Thyroid gland (tissue), 4 donors: ENCODE measurements around the gene P3R3URF.
A peak's percentile ranks its signal among the peaks of the same experiment; 100 is the strongest.

Source experiments
- POLR2A ChIP-seq, 2 donors: fragments of 450-650 bp; IDR thresholded peaks; one replicate each; pipeline ENCODE4 v1.6.1; 2017; ENCODE audit warnings: antibody characterized with exemption in 2 of 2, mild to moderate bottlenecking in 2 of 2, moderate library complexity in 1 of 2
- TF ChIP-seq, protein P1 (sequence below), 6 experiments: fragments of 200-600 bp in 3 of 6; fragments of 450-650 bp in 3 of 6; sonication (generic) in 3 of 6; IDR thresholded peaks; one replicate each; pipeline ENCODE4 v1.5.1; 2016 to 2019; ENCODE audit warnings: antibody characterized with exemption in 6 of 6, mild to moderate bottlenecking in 2 of 6, inconsistent platforms in 1 of 6, moderate library complexity in 1 of 6

DNA sequence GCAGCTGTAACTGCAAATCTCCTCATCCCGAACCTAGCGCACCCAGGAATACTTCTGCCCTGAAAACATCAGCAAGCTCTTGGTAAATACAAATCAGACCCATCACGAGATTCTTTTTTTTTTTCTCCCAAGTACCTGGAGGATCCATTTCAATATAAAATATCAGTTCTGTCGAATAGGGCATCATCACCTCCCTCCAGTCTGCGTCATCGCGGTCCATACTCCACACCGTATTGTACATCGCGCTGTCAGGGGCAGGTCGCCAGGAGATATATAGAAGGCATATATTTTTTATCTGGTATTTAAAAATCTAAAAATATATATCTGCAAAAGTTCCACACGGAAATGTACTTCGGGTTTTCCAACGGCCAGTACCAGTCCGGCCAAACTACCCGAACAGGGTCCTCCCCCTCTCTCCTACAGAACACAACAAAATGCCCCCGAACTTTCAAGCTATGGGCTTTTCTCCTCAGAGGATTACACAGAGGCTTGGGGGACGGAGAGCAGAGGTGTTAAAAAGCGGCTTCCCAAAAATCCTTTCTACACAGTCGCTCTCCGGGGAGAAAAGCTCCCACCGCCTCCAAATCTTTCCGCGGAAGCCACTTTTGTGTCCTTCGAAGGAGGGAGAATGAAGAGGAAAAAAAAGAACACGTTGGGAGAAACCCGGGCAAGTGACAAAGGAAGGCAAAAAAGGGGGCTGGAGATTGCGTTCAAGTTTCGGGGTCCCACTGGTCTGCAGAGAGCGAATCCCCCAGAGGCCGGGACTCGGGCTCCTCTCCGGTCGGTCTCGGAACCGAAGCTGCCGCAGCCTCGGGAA is 44.4 kb downstream of the P3R3URF start:
- TF ChIP-seq, protein P1, sequence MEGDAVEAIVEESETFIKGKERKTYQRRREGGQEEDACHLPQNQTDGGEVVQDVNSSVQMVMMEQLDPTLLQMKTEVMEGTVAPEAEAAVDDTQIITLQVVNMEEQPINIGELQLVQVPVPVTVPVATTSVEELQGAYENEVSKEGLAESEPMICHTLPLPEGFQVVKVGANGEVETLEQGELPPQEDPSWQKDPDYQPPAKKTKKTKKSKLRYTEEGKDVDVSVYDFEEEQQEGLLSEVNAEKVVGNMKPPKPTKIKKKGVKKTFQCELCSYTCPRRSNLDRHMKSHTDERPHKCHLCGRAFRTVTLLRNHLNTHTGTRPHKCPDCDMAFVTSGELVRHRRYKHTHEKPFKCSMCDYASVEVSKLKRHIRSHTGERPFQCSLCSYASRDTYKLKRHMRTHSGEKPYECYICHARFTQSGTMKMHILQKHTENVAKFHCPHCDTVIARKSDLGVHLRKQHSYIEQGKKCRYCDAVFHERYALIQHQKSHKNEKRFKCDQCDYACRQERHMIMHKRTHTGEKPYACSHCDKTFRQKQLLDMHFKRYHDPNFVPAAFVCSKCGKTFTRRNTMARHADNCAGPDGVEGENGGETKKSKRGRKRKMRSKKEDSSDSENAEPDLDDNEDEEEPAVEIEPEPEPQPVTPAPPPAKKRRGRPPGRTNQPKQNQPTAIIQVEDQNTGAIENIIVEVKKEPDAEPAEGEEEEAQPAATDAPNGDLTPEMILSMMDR (IDR thresholded peaks at IDR 0.05) = no peak
- TF ChIP-seq POLR2A (IDR thresholded peaks at IDR 0.05) = peak in 1 of 2 donors; percentile 4
